ENCODE measurements around the gene CFL1. TPM values are rescaled to one million over a fixed set of nuclear protein-coding genes. Genes with fewer than 3 reads are reported as not detected.
"Not testable (repeated sequence)": the region's sequence is repeated elsewhere in the genome, so short reads cannot be mapped to it uniquely, and the experiment has no call there.

CFL1 gene
- total and polyA plus RNA-seq, 10 of the 15 experiments (the other 5 are each of a cell fraction or from before 2014, with no cell fraction given): 164 to 2,994 (median 1,500) TPM

- TF ChIP-seq SUPT20H (IDR thresholded peaks at IDR 0.05; ENCODE audit: borderline replicate concordance, control insufficient read depth, low read depth, low read length) (no peak), YBX1 (IDR thresholded peaks at IDR 0.05) (no peak), IKZF2 (IDR thresholded peaks at IDR 0.05) (no peak), TCF3 (IDR thresholded peaks at IDR 0.05; ENCODE audit: borderline replicate concordance, insufficient read depth, low read depth, low read length) (no peak), TCF7 (IDR thresholded peaks at IDR 0.05; ENCODE audit: borderline replicate concordance) (no peak), MYB (IDR thresholded peaks at IDR 0.05; ENCODE audit: borderline replicate concordance, low read depth, low read length) (no peak), ATF7 (IDR thresholded peaks at IDR 0.05; ENCODE audit: low read depth) (no peak), MYC (IDR thresholded peaks at IDR 0.05; ENCODE audit: insufficient read depth, insufficient read length, insufficient replicate concordance, low read length, severe bottlenecking) (no peak), SRF (IDR thresholded peaks at IDR 0.05; ENCODE audit: low read depth in 2 of 2, low read length in 2 of 2) (no peak), YY1 (IDR thresholded peaks at IDR 0.05; ENCODE audit: low read depth, low read length) (no peak), SMC3 (IDR thresholded peaks at IDR 0.05; ENCODE audit: borderline replicate concordance, low read length) (no peak), HDAC2 (IDR thresholded peaks at IDR 0.05) (no peak), FOXM1 (IDR thresholded peaks at IDR 0.05; ENCODE audit: low read depth, low read length) (no peak)
Measured at GRCh38 chr11:65833297-65834030, 24.5 kb downstream of the CFL1 start, which contains the start of gene SNX32 (continued).

GRCh38 chr11:65832231-65832630 is 25.7 kb downstream of the CFL1 start:
- H3K4me3 ChIP-seq; H3K9ac ChIP-seq (ENCODE audit: control insufficient read depth, insufficient read depth, low read length); H3K9me3 ChIP-seq (replicated peaks; ENCODE audit: control insufficient read depth, insufficient read depth, low read length); in situ Hi-C loops (cut with MboI); BruUV-seq (replicated peaks); H3K27ac ChIP-seq (ENCODE audit: control insufficient read depth, insufficient read depth); ATAC-seq; H3K79me2 ChIP-seq (ENCODE audit: control insufficient read depth, insufficient read depth, low read length); H3K27me3 ChIP-seq (replicated peaks in 1 of 2; ENCODE audit: control insufficient read depth in 2 of 2, insufficient read depth in 2 of 2, low read length in 1 of 2); H2AFZ ChIP-seq (ENCODE audit: control insufficient read depth, low read depth, low read length); FAIRE-seq; H3K36me3 ChIP-seq (ENCODE audit: control insufficient read depth in 2 of 2, insufficient read depth in 2 of 2, low read length in 1 of 2); DNase-seq (ENCODE audit: low read depth, low spot score); H3K4me2 ChIP-seq (ENCODE audit: control insufficient read depth, insufficient read depth); H4K20me1 ChIP-seq (ENCODE audit: control insufficient read depth, insufficient read depth); intact Hi-C loops (cut with micrococcal nuclease; ENCODE audit: unreplicated experiment): not testable (repeated sequence)
- ChIA-PET CTCF (interaction anchor here (1.3 to 3.0 kb wide), 8 partner anchors 14 to 190 kb away, joined by 3 to 19 read pairs (median 10); partner anchors contain the start of gene FIBP), SMC1A (ENCODE audit: uncharacterized antibody, unreplicated experiment) (interaction anchor here (1.2 to 1.9 kb wide), 3 partner anchors 9 to 206 kb away, joined by 3 to 5 read pairs (median 5); no protein-coding TSS in a partner anchor), RAD21 (ENCODE audit: unreplicated experiment) (interaction anchor here (1.0 to 2.0 kb wide), 2 partner anchors 56 to 190 kb away, joined by 3 to 4 read pairs; partner anchors contain the start of gene FIBP), POLR2A (interaction anchor here (0.7 to 2.7 kb wide), 8 partner anchors 8 to 111 kb away, joined by 3 to 18 read pairs (median 4); partner anchors contain the start of genes CCDC85B, CFL1 and MUS81)
- H3K4me1 ChIP-seq (ENCODE audit: control insufficient read depth, insufficient read depth, low read length): peaks cover 15% of the 10 kb centered on the region

Measured in GM12878 (cell line).